Gastrocnemius medialis (tissue), 4 donors: ENCODE measurements around the gene PAK6. TPM values are rescaled to one million over a fixed set of nuclear protein-coding genes. Genes with fewer than 3 reads are reported as not detected.

Experiments
- ATAC-seq, 2 donors: fragments of 150-250 bp; one replicate each; pipeline ENCODE4 v1.9.1; 2016
- DNase-seq, 2 donors: peaks; one replicate each; pipeline ENCODE4 v3.0.0-alpha.2; 2019
- H3K27ac ChIP-seq, 4 donors: fragments of 200-600 bp; sonication (generic); 1 replicate in 1 of 4; 2 replicates in 3 of 4; pipeline ENCODE4 v1.5.1; 2016 to 2018; ENCODE audit warnings: mild to moderate bottlenecking in 2 of 4, moderate library complexity in 1 of 4
- H3K27me3 ChIP-seq, 3 donors: fragments of 200-600 bp; sonication (generic) in 2 of 3; 1 replicate in 1 of 3; 2 replicates in 2 of 3; pipeline versions ENCODE4 v1.5.1 to v1.6.0; 2016 to 2019; ENCODE audit warnings: mild to moderate bottlenecking in 1 of 3, moderate library complexity in 1 of 3
- H3K36me3 ChIP-seq, 2 donors: fragments of 200-600 bp; sonication (generic) in 1 of 2; one replicate each; pipeline ENCODE4 v1.5.1; 2017 to 2018
- H3K4me1 ChIP-seq, 2 donors: fragments of 200-600 bp; sonication (generic) in 1 of 2; one replicate each; pipeline ENCODE4 v1.5.1; 2016 to 2017; ENCODE audit warnings: mild to moderate bottlenecking in 2 of 2
- H3K4me3 ChIP-seq, 4 donors: fragments of 200-600 bp; sonication (generic) in 3 of 4; 1 replicate in 1 of 4; 2 replicates in 3 of 4; pipeline ENCODE4 v1.5.1; 2016 to 2019; ENCODE audit warnings: mild to moderate bottlenecking in 2 of 4
- H3K9me3 ChIP-seq, 3 donors: fragments of 200-600 bp; sonication (generic) in 2 of 3; 1 replicate in 1 of 3; 2 replicates in 2 of 3; pipeline ENCODE4 v1.5.1; 2016 to 2019
- POLR2A ChIP-seq, 2 donors: fragments of 450-650 bp; IDR thresholded peaks; one replicate each; pipeline ENCODE4 v1.6.1; 2017; ENCODE audit warnings: antibody characterized with exemption in 2 of 2, mild to moderate bottlenecking in 2 of 2, moderate library complexity in 2 of 2
- in situ Hi-C, 4 donors: fragments of 200-750 bp; cut with MboI; loops; one replicate each; pipeline versions ENCODE4 v1.15.0 to v1.8.0; 2017; ENCODE audit warnings: low sequenced_read_pairs in 4 of 4
- intact Hi-C: fragments of 100-400 bp; cut with DNase I; formaldehyde crosslinking; loops from one replicate; pipeline ENCODE4 v1.15.1; 2023; ENCODE audit warnings: low total_unique reads
- total RNA-seq, 4 donors: library from RNA; depleted of rRNA; stranded (reverse); fragments of >200 nt; gene quantifications; one replicate each; pipeline versions ENCODE4 v1.1.0 to v1.2.3, GENCODE V29; 2016
- TF ChIP-seq, protein P1 (sequence below), 5 experiments: fragments of 450-650 bp in 3 of 5; fragments of 200-600 bp in 2 of 5; sonication (generic) in 2 of 5; IDR thresholded peaks in 4 of 5; conservative IDR thresholded peaks in 1 of 5; 1 replicate in 4 of 5; 2 replicates in 1 of 5; pipeline ENCODE4 v1.5.1; 2016 to 2019; ENCODE audit warnings: antibody characterized with exemption in 5 of 5, mild to moderate bottlenecking in 3 of 5, moderate library complexity in 3 of 5

PAK6 gene
- total RNA-seq, 4 donors from 2014 or later = 1.4 to 2.2 (median 1.5) TPM; not detected in 1

GRCh38 chr15:40233727-40234577 lies 4.9 kb upstream of the PAK6 start:
- DNase-seq (no peak), ATAC-seq (no peak)
- Histone ChIP-seq H3K4me3 (no peak overlapping the region), H3K9me3 (no peaks in the 10 kb centered on the region), H3K36me3 (no peaks in the 10 kb centered on the region), H3K27me3 (no peaks in the 10 kb centered on the region), H3K27ac (no peak overlapping the region), H3K4me1 (peaks cover 0 to 3% of the 10 kb centered on the region in 2 donors)
- in situ Hi-C loops (no loop called here), intact Hi-C loops (no loop called here)
- TF ChIP-seq POLR2A (IDR thresholded peaks at IDR 0.05) = no peak
- TF ChIP-seq, protein P1, sequence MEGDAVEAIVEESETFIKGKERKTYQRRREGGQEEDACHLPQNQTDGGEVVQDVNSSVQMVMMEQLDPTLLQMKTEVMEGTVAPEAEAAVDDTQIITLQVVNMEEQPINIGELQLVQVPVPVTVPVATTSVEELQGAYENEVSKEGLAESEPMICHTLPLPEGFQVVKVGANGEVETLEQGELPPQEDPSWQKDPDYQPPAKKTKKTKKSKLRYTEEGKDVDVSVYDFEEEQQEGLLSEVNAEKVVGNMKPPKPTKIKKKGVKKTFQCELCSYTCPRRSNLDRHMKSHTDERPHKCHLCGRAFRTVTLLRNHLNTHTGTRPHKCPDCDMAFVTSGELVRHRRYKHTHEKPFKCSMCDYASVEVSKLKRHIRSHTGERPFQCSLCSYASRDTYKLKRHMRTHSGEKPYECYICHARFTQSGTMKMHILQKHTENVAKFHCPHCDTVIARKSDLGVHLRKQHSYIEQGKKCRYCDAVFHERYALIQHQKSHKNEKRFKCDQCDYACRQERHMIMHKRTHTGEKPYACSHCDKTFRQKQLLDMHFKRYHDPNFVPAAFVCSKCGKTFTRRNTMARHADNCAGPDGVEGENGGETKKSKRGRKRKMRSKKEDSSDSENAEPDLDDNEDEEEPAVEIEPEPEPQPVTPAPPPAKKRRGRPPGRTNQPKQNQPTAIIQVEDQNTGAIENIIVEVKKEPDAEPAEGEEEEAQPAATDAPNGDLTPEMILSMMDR (IDR thresholded peaks at IDR 0.05 in 4 of 5, conservative IDR thresholded peaks at IDR 0.05 in 1 of 5) = no peak

DNA sequence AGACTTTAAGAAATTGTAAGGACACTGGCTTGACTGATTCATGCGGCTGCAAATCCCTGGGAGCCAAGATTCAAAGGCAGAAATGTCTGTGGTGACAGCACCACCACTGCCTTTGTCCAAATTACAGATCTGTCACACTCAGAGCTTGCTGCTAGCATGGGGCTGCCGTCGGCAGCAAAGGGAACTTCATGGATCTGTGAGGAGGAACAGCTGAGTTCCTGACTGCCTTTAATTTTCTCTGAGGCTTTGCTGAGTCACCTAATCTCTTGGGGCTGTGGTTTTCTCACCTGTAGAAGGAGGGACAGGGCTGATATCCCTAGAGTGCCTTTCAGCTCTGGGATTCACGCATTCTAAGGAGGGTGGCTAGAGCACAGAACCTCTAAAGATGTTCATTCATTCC lies 4.1 kb upstream of the PAK6 start:
- no peak for ATAC-seq
- intact Hi-C loops = no loop called here
- TF ChIP-seq POLR2A (IDR thresholded peaks at IDR 0.05) = no peak
- TF ChIP-seq, protein P1 (IDR thresholded peaks at IDR 0.05 in 4 of 5, conservative IDR thresholded peaks at IDR 0.05 in 1 of 5) = no peak
- no peaks in the 10 kb centered on the region for H3K9me3 ChIP-seq
- in situ Hi-C loops = no loop called here
- H3K4me1 ChIP-seq = peaks cover 0 to 4% of the 10 kb centered on the region in 2 donors
- DNase-seq = no peak
- H3K27me3 ChIP-seq = peaks cover 0 to 6% (median 5%) of the 10 kb centered on the region in 3 donors
- H3K36me3 ChIP-seq = no peaks in the 10 kb centered on the region
- no peak overlapping the region for H3K4me3 ChIP-seq
- H3K27ac ChIP-seq = no peak overlapping the region

GRCh38 chr15:40235201-40235885 lies 3.5 kb upstream of the PAK6 start:
- intact Hi-C loops (no loop called here), in situ Hi-C loops (no loop called here)
- no peak for DNase-seq
- no peak for ATAC-seq
- H3K9me3 ChIP-seq = no peaks in the 10 kb centered on the region
- no peak overlapping the region for H3K27ac ChIP-seq
- no peak for TF ChIP-seq POLR2A (IDR thresholded peaks at IDR 0.05)
- TF ChIP-seq, protein P1 (IDR thresholded peaks at IDR 0.05 in 4 of 5, conservative IDR thresholded peaks at IDR 0.05 in 1 of 5) = no peak
- H3K4me1 ChIP-seq = peaks cover 0 to 4% of the 10 kb centered on the region in 2 donors
- H3K27me3 ChIP-seq = peaks cover 0 to 12% (median 6%) of the 10 kb centered on the region in 3 donors
- no peaks in the 10 kb centered on the region for H3K36me3 ChIP-seq
- no peak overlapping the region for H3K4me3 ChIP-seq

GRCh38 chr15:40239404-40239692 lies 485 bp downstream of the PAK6 start:
- intact Hi-C loops (no loop called here), in situ Hi-C loops (no loop called here)
- DNase-seq = no peak
- H3K4me1 ChIP-seq = peaks cover 0 to 4% of the 10 kb centered on the region in 2 donors
- ATAC-seq = no peak
- peaks cover 0 to 12% (median 12%) of the 10 kb centered on the region in 3 donors for H3K27me3 ChIP-seq
- H3K27ac ChIP-seq = no peak overlapping the region
- H3K4me3 ChIP-seq = peak overlapping the region in 3 of 4 donors; percentile 23 to 46 (median 24)
- TF ChIP-seq, protein P1 (IDR thresholded peaks at IDR 0.05 in 4 of 5, conservative IDR thresholded peaks at IDR 0.05 in 1 of 5) = no peak
- no peak for TF ChIP-seq POLR2A (IDR thresholded peaks at IDR 0.05)
- H3K9me3 ChIP-seq = no peaks in the 10 kb centered on the region
- H3K36me3 ChIP-seq = no peaks in the 10 kb centered on the region
